ENCODE data around the gene TNIK. TPM values are rescaled to one million over a fixed set of nuclear protein-coding genes. Genes with fewer than 3 reads are reported as not detected.

TNIK gene
- total and polyA plus RNA-seq, 2 of the 4 experiments (the other 2 are of a cell fraction): 3.4 to 6.3 TPM

- dilution Hi-C loops (cut with HindIII; ENCODE audit: low sequenced_read_pairs, unreplicated experiment): no loop called here
- H2AFZ ChIP-seq (replicated peaks; ENCODE audit: low read length, poor library complexity): no peak overlapping the region
- in situ Hi-C loops (cut with MboI; ENCODE audit: low sequenced_read_pairs): no loop called here
- no peak overlapping the region for H2BK5ac ChIP-seq (ENCODE audit: low read depth, low read length, poor library complexity, severe bottlenecking)
- H3K9me1 ChIP-seq (ENCODE audit: insufficient read depth, low read length): 0 out of 2 replicates have a peak, but pooled peaks cover 6% of the 10 kb centered on the region
- H3K4me2 ChIP-seq (ENCODE audit: low read depth, low read length): no peak overlapping the region
- no peak overlapping the region for H3K56ac ChIP-seq (ENCODE audit: extremely low read depth, insufficient read depth, low read length)
- H4K20me1 ChIP-seq (ENCODE audit: insufficient read depth, low read length): no peaks in the 10 kb centered on the region
- H3K36me3 ChIP-seq (ENCODE audit: control insufficient read depth, insufficient read depth, low read length): peaks cover 3% of the 10 kb centered on the region; the same call in 1 of the 2 replicates
- CTCF ChIA-PET: no interaction called here
- H2BK15ac ChIP-seq (ENCODE audit: low read depth, low read length): no peak overlapping the region
- no peak overlapping the region for H3K27ac ChIP-seq (ENCODE audit: insufficient read depth, low read length)
- no peak overlapping the region for H3K4me3 ChIP-seq (ENCODE audit: insufficient read depth, low read depth, low read length)
- TF ChIP-seq POLR2A (IDR thresholded peaks at IDR 0.05; ENCODE audit: low read depth, low read length) (no peak), SMC3 (IDR thresholded peaks at IDR 0.05; ENCODE audit: low read depth, low read length) (no peak), RFX5 (IDR thresholded peaks at IDR 0.05; ENCODE audit: low read depth, low read length) (no peak), CHD1 (IDR thresholded peaks at IDR 0.05; ENCODE audit: low read depth, low read length) (no peak), CEBPB (IDR thresholded peaks at IDR 0.05; ENCODE audit: low read depth, low read length) (no peak), RCOR1 (IDR thresholded peaks at IDR 0.05; ENCODE audit: insufficient replicate concordance, low read length) (no peak), MXI1 (IDR thresholded peaks at IDR 0.05; ENCODE audit: borderline replicate concordance, low read depth, low read length) (no peak), MAZ (IDR thresholded peaks at IDR 0.05; ENCODE audit: borderline replicate concordance, low read depth, low read length) (no peak), CTCF (conservative IDR thresholded peaks at IDR 0.05; ENCODE audit: low read depth, low read length) (no peak), FOS (IDR thresholded peaks at IDR 0.05; ENCODE audit: low read depth, low read length) (no peak), NFE2L2 (IDR thresholded peaks at IDR 0.05; ENCODE audit: low read depth, low read length) (no peak), MAFK (IDR thresholded peaks at IDR 0.05; ENCODE audit: low read depth, low read length) (no peak), BHLHE40 (IDR thresholded peaks at IDR 0.05; ENCODE audit: low read depth, low read length) (no peak), RAD21 (IDR thresholded peaks at IDR 0.05; ENCODE audit: low read length) (no peak)
- TF ChIP-seq, protein P1, sequence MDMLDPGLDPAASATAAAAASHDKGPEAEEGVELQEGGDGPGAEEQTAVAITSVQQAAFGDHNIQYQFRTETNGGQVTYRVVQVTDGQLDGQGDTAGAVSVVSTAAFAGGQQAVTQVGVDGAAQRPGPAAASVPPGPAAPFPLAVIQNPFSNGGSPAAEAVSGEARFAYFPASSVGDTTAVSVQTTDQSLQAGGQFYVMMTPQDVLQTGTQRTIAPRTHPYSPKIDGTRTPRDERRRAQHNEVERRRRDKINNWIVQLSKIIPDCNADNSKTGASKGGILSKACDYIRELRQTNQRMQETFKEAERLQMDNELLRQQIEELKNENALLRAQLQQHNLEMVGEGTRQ (IDR thresholded peaks at IDR 0.05; ENCODE audit: low read depth, low read length): no peak
- TF ChIP-seq, protein P2, sequence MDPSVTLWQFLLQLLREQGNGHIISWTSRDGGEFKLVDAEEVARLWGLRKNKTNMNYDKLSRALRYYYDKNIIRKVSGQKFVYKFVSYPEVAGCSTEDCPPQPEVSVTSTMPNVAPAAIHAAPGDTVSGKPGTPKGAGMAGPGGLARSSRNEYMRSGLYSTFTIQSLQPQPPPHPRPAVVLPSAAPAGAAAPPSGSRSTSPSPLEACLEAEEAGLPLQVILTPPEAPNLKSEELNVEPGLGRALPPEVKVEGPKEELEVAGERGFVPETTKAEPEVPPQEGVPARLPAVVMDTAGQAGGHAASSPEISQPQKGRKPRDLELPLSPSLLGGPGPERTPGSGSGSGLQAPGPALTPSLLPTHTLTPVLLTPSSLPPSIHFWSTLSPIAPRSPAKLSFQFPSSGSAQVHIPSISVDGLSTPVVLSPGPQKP (IDR thresholded peaks at IDR 0.05; ENCODE audit: borderline replicate concordance, low read depth, low read length): no peak
- H3K9me3 ChIP-seq (ENCODE audit: control insufficient read depth, insufficient read depth, low read length): no peaks in the 10 kb centered on the region
- no peak overlapping the region for H2BK20ac ChIP-seq (ENCODE audit: low read depth, low read length)
- POLR2A ChIA-PET (ENCODE audit: unreplicated experiment): no interaction called here
- no peak overlapping the region for H3K14ac ChIP-seq (replicated peaks; ENCODE audit: low read depth, low read length)
- no peak overlapping the region for H3K23ac ChIP-seq (ENCODE audit: low read depth, low read length)
- H3K27me3 ChIP-seq (ENCODE audit: control insufficient read depth, insufficient read depth, low read length): no peaks in the 10 kb centered on the region
- H4K5ac ChIP-seq (ENCODE audit: low read depth, low read length): no peak overlapping the region
- no peak overlapping the region for H2BK120ac ChIP-seq (ENCODE audit: low read depth, low read length)
- no peak for ATAC-seq (ENCODE audit: low read depth)
- H2AK5ac ChIP-seq (ENCODE audit: low read depth, low read length): no peak overlapping the region
- H4K8ac ChIP-seq (ENCODE audit: low read depth in 2 of 2, low read length in 2 of 2): no peak overlapping the region
- no peak overlapping the region for H2AK9ac ChIP-seq (replicated peaks; ENCODE audit: low read depth, low read length, poor library complexity)
- intact Hi-C loops (cut with micrococcal nuclease): no loop called here
- DNase-seq: no peak
- no peak overlapping the region for H3K9ac ChIP-seq (ENCODE audit: low read depth, low read length)
- no peaks in the 10 kb centered on the region for H3K79me1 ChIP-seq (ENCODE audit: low read depth in 1 of 2, low read length in 2 of 2)
- H3K18ac ChIP-seq (ENCODE audit: low read depth, low read length): no peak overlapping the region
- no peak overlapping the region for H4K91ac ChIP-seq (ENCODE audit: insufficient read depth, low read depth, low read length)
- no CpG with 5 or more reads among the region's 2 CpGs for WGBS, 2 experiments (ENCODE audit: extremely low coverage in 2 of 2, insufficient read length in 1 of 2)
- no peak overlapping the region for H3K4ac ChIP-seq (ENCODE audit: low read depth, low read length)
- no TSS peak for BruUV-seq (replicated peaks)
- peaks cover 4% of the 10 kb centered on the region for H3K4me1 ChIP-seq (ENCODE audit: control insufficient read depth, insufficient read depth, low read length)
These were observed 290.8 kb downstream of the TNIK start for GRCh38 chr3:171169443-171169842.

Data from IMR-90 (cell line).